ENCODE results near the gene OTOR. TPM values are rescaled to one million over a fixed set of nuclear protein-coding genes. Genes with fewer than 3 reads are reported as not detected.

The OTOR gene
- total RNA-seq, 1 experiment from 2014 or later, result not detected

DNA sequence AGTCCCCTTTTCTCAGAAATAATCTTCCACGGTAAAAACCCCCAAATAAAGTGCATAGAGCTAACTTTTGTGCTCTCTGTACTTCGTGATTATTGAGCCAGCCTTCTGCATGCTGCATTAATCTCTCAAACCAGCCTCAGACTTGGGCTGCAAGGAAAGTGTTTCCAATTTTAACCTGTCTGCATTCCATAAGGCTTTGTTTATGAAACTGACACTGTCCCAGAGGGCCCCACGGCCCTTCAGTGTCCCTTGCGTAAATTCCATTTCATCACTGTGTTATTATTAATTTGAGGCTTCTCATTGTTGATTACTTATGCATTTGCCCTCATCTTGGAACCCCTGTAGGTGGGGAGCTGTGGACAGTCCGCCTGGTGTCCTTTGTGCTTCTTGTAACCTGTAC, 33.9 kb upstream of the OTOR start:
- Histone ChIP-seq H4K20me1 (ENCODE audit: control insufficient read depth, insufficient read depth, insufficient read length) (no peaks in the 10 kb centered on the region), H3K4me1 (ENCODE audit: insufficient read depth, low read length) (no peaks in the 10 kb centered on the region), H3K79me2 (ENCODE audit: insufficient read depth, low read length) (no peaks in the 10 kb centered on the region), H3K56ac (ENCODE audit: insufficient read length, low read depth, low read length) (no peak overlapping the region), H2BK12ac (ENCODE audit: insufficient read length, low read depth, low read length) (no peak overlapping the region), H3K27ac (ENCODE audit: insufficient read length, low read depth, low read length) (no peak overlapping the region), H3K4me2 (ENCODE audit: insufficient read depth, insufficient read length, low read length) (no peak overlapping the region), H3K27me3 (ENCODE audit: insufficient read depth, low read length) (no peaks in the 10 kb centered on the region), H4K91ac (ENCODE audit: insufficient read length, low read depth, low read length) (no peak overlapping the region), H3K9ac (ENCODE audit: extremely low read depth, insufficient read length, low read length) (no peak overlapping the region), H4K8ac (replicated peaks; ENCODE audit: insufficient read length, low read depth, low read length) (no peak overlapping the region), H3T11ph (ENCODE audit: low read length) (no peak overlapping the region), H2BK15ac (ENCODE audit: low read depth, low read length) (no peak overlapping the region), H3K4ac (ENCODE audit: low read depth, low read length) (no peak overlapping the region), H2BK120ac (ENCODE audit: low read depth, low read length, poor library complexity, severe bottlenecking) (no peak overlapping the region), H3K23ac (ENCODE audit: insufficient read length, low read depth, low read length) (no peak overlapping the region), H3K79me1 (ENCODE audit: insufficient read depth, low read depth, low read length, poor library complexity, severe bottlenecking) (no peaks in the 10 kb centered on the region), H2AK5ac (ENCODE audit: insufficient read length, low read length) (no peak overlapping the region), H2BK20ac (ENCODE audit: low read depth, low read length, poor library complexity, severe bottlenecking) (no peak overlapping the region), H2BK5ac (ENCODE audit: insufficient read length, low read length) (no peak overlapping the region), H3K14ac (ENCODE audit: insufficient read depth, low read length) (no peak overlapping the region), H4K5ac (ENCODE audit: insufficient read length, low read depth, low read length) (no peak overlapping the region), H2AFZ (ENCODE audit: low read length) (no peak overlapping the region), H3K23me2 (ENCODE audit: insufficient read length, low read depth, low read length, poor library complexity, severe bottlenecking) (no peaks in the 10 kb centered on the region), H3K9me3 (ENCODE audit: control insufficient read depth, low read depth, low read length) (no peaks in the 10 kb centered on the region), H3K18ac (ENCODE audit: insufficient read length, low read depth, low read length) (no peak overlapping the region)
- Mint-ChIP-seq H3K9me3 (no peaks in the 10 kb centered on the region), H3K4me3 (no peak overlapping the region), H3K27me3 (ENCODE audit: low read depth) (peaks cover 5% of the 10 kb centered on the region; the same call in 1 of the 2 replicates), H3K36me3 (ENCODE audit: insufficient read depth in 1 of 3, low read depth in 3 of 3) (no peaks in the 10 kb centered on the region), H3K4me1 (peaks cover 5 to 14% of the 10 kb centered on the region in 2 experiments), H3K27ac (no peak overlapping the region; a peak in 1 of 7 replicates)
- WGBS (ENCODE audit: extremely low coverage, insufficient read length, low lambda C conversion rate), result no CpG with 5 or more reads among the region's 5 CpGs
- TF ChIP-seq, protein P1, sequence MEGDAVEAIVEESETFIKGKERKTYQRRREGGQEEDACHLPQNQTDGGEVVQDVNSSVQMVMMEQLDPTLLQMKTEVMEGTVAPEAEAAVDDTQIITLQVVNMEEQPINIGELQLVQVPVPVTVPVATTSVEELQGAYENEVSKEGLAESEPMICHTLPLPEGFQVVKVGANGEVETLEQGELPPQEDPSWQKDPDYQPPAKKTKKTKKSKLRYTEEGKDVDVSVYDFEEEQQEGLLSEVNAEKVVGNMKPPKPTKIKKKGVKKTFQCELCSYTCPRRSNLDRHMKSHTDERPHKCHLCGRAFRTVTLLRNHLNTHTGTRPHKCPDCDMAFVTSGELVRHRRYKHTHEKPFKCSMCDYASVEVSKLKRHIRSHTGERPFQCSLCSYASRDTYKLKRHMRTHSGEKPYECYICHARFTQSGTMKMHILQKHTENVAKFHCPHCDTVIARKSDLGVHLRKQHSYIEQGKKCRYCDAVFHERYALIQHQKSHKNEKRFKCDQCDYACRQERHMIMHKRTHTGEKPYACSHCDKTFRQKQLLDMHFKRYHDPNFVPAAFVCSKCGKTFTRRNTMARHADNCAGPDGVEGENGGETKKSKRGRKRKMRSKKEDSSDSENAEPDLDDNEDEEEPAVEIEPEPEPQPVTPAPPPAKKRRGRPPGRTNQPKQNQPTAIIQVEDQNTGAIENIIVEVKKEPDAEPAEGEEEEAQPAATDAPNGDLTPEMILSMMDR (conservative IDR thresholded peaks at IDR 0.05), result no peak
- DNase-seq, result no peak

All from H9 (cell line).